H1 (cell line): ENCODE results near the gene TPPP2. TPM values are rescaled to one million over a fixed set of nuclear protein-coding genes. Genes with fewer than 3 reads are reported as not detected.

Source experiments
- CTCF ChIA-PET: fragments of 300-600 bp; sonication (Branson Sonifier 250); formaldehyde crosslinking; loops from one replicate; lab custom pipeline; 2021; ENCODE audit not compliant: partially characterized antibody; lab: Charles Lee
- POLR2A ChIA-PET: fragments of 300-600 bp; sonication (Branson Sonifier 250); formaldehyde crosslinking; loops from one replicate; lab custom pipeline; 2021; ENCODE audit warnings: inconsistent platforms; ENCODE audit not compliant: partially characterized antibody; lab: Charles Lee
- DNase-seq, 2 experiments: peaks; one replicate each; pipeline versions ENCODE4 v3.0.0 to v3.0.0-alpha.2; 2010 to 2022; ENCODE audit warnings: low spot score in 2 of 2, low read depth in 1 of 2, mixed read lengths in 1 of 2
- FAIRE-seq: peaks from 2 replicates; lab custom pipeline; 2011; peaks lifted over from hg19 to GRCh38; lab: Jason Lieb, UNC
- H2AFZ ChIP-seq: 2 replicates; pipeline ENCODE4 v1.8.1; 2012; ENCODE audit warnings: low read length, inconsistent platforms
- H2AK5ac ChIP-seq: 2 replicates; pipeline ENCODE4 v1.6.1; 2013; ENCODE audit warnings: low read depth, low read length
- H2BK120ac ChIP-seq: replicated peaks from 2 replicates; pipeline ENCODE3; 2013; ENCODE audit warnings: low read depth, low read length, inconsistent platforms
- H2BK12ac ChIP-seq: 2 replicates; pipeline ENCODE4 v1.6.1; 2013; ENCODE audit warnings: low read depth, low read length
- H2BK15ac ChIP-seq: 2 replicates; pipeline ENCODE4 v1.6.1; 2013; ENCODE audit warnings: low read length
- H2BK20ac ChIP-seq: 2 replicates; pipeline ENCODE4 v1.6.1; 2013; ENCODE audit warnings: low read length
- H2BK5ac ChIP-seq: 2 replicates; pipeline ENCODE4 v1.6.1; 2013; ENCODE audit warnings: low read depth, low read length
- H3K14ac ChIP-seq: 2 replicates; pipeline ENCODE4 v1.6.1; 2013; ENCODE audit warnings: inconsistent platforms; ENCODE audit not compliant: insufficient read length
- H3K18ac ChIP-seq: 2 replicates; pipeline ENCODE4 v1.6.1; 2013; ENCODE audit warnings: low read length; ENCODE audit errors: extremely low read depth
- H3K23ac ChIP-seq: 2 replicates; pipeline ENCODE4 v1.6.1; 2013; ENCODE audit warnings: inconsistent platforms; ENCODE audit not compliant: insufficient read length
- H3K23me2 ChIP-seq: 2 replicates; pipeline ENCODE4 v1.6.1; 2013; ENCODE audit warnings: low read depth, low read length
- H3K27ac ChIP-seq: 2 replicates; pipeline ENCODE4 v1.6.1; 2011; ENCODE audit warnings: low read depth, low read length, inconsistent platforms
- H3K27me3 ChIP-seq, 4 experiments: replicated peaks in 1 of 4; 1 replicate in 1 of 4; 2 replicates in 3 of 4; pipeline versions ENCODE4 v1.6.1 to v1.8.1; 2011 to 2013; ENCODE audit warnings: low read length in 3 of 4, mild to moderate bottlenecking in 3 of 4, inconsistent platforms in 2 of 4, mixed read lengths in 2 of 4, moderate library complexity in 1 of 4; ENCODE audit not compliant: control insufficient read depth in 3 of 4, insufficient read depth in 3 of 4; ENCODE audit errors: extremely low read depth in 1 of 4
- H3K36me3 ChIP-seq, 4 experiments: 2 replicates each; pipeline versions ENCODE4 v1.6.1 to v1.8.1; 2011 to 2013; ENCODE audit warnings: mild to moderate bottlenecking in 4 of 4, low read length in 3 of 4, moderate library complexity in 2 of 4, control low read depth in 1 of 4, inconsistent platforms in 1 of 4; ENCODE audit not compliant: insufficient read depth in 4 of 4, control insufficient read depth in 2 of 4
- H3K4ac ChIP-seq: replicated peaks from 2 replicates; pipeline ENCODE3; 2013; ENCODE audit warnings: low read length, low read depth, mixed read lengths, inconsistent platforms; ENCODE audit not compliant: insufficient read length
- H3K4me1 ChIP-seq, 4 experiments: replicated peaks in 1 of 4; 1 replicate in 1 of 4; 2 replicates in 3 of 4; pipeline versions ENCODE4 v1.6.1 to v1.8.1; 2011 to 2013; ENCODE audit warnings: low read length in 3 of 4, inconsistent platforms in 2 of 4, mixed read lengths in 1 of 4; ENCODE audit not compliant: insufficient read depth in 4 of 4, control insufficient read depth in 3 of 4
- H3K4me2 ChIP-seq, 2 experiments: 2 replicates each; pipeline versions ENCODE4 v1.6.1 to v1.8.1; 2011 to 2013; ENCODE audit warnings: low read depth in 2 of 2, low read length in 2 of 2, control low read depth in 1 of 2, inconsistent platforms in 1 of 2, mild to moderate bottlenecking in 1 of 2; ENCODE audit not compliant: insufficient read depth in 1 of 2
- H3K4me3 ChIP-seq, 4 experiments: fragments of 200-600, 300-600 bp in 1 of 4; sonication (generic), shearing (Covaris generic), sonication (Bioruptor Twin) in 1 of 4; 2 replicates each; pipeline versions ENCODE4 v1.5.1 to v1.8.1; 2011 to 2016; ENCODE audit warnings: low read length in 4 of 4, low read depth in 3 of 4, control low read depth in 2 of 4, inconsistent platforms in 2 of 4, mild to moderate bottlenecking in 2 of 4, mixed read lengths in 1 of 4, moderate library complexity in 1 of 4; ENCODE audit not compliant: insufficient read depth in 2 of 4; ENCODE audit errors: extremely low read depth in 1 of 4
- H3K56ac ChIP-seq: replicated peaks from 2 replicates; pipeline ENCODE3; 2013; ENCODE audit warnings: low read depth, mild to moderate bottlenecking, mixed read lengths, low read length, inconsistent platforms; ENCODE audit not compliant: insufficient read length
- H3K79me1 ChIP-seq: 2 replicates; pipeline ENCODE4 v1.6.1; 2013; ENCODE audit warnings: low read depth, low read length, control low read depth
- H3K79me2 ChIP-seq, 2 experiments: 2 replicates each; pipeline versions ENCODE4 v1.6.1 to v1.8.1; 2012 to 2013; ENCODE audit warnings: low read length in 2 of 2, mild to moderate bottlenecking in 2 of 2, inconsistent platforms in 1 of 2; ENCODE audit not compliant: insufficient read depth in 2 of 2, control insufficient read depth in 1 of 2
- H3K9ac ChIP-seq, 4 experiments: replicated peaks in 1 of 4; 1 replicate in 1 of 4; 2 replicates in 3 of 4; pipeline versions ENCODE4 v1.6.1 to v1.8.1; 2011 to 2013; ENCODE audit warnings: low read depth in 3 of 4, low read length in 3 of 4, control low read depth in 2 of 4, mild to moderate bottlenecking in 2 of 4, moderate library complexity in 2 of 4, inconsistent platforms in 1 of 4; ENCODE audit errors: extremely low read depth in 1 of 4
- H3K9me3 ChIP-seq, 2 experiments: 2 replicates each; pipeline versions ENCODE4 v1.6.1 to v1.8.1; 2012 to 2013; ENCODE audit warnings: mild to moderate bottlenecking in 2 of 2, moderate library complexity in 2 of 2, control low read depth in 1 of 2, inconsistent platforms in 1 of 2, low read depth in 1 of 2, low read length in 1 of 2, mixed read lengths in 1 of 2; ENCODE audit not compliant: insufficient read depth in 2 of 2
- H4K20me1 ChIP-seq, 2 experiments: replicated peaks in 1 of 2; 2 replicates each; pipeline versions ENCODE3 to v1.8.1; 2011 to 2013; ENCODE audit warnings: inconsistent platforms in 2 of 2, low read length in 2 of 2, mild to moderate bottlenecking in 1 of 2; ENCODE audit not compliant: insufficient read depth in 2 of 2, control insufficient read depth in 1 of 2
- H4K5ac ChIP-seq: 2 replicates; pipeline ENCODE4 v1.6.1; 2013; ENCODE audit warnings: low read length, low read depth, mixed read lengths, inconsistent platforms; ENCODE audit not compliant: insufficient read length
- H4K8ac ChIP-seq: 2 replicates; pipeline ENCODE4 v1.8.0; 2013; ENCODE audit warnings: mild to moderate bottlenecking, moderate library complexity, low read length, inconsistent platforms; ENCODE audit not compliant: insufficient read depth; ENCODE audit errors: extremely low read depth
- H4K91ac ChIP-seq: replicated peaks from 2 replicates; pipeline ENCODE3; 2013; ENCODE audit warnings: low read length, mixed read lengths, inconsistent platforms; ENCODE audit not compliant: insufficient read length
- ATF2 ChIP-seq: IDR thresholded peaks from 2 replicates; pipeline ENCODE4 v1.6.1; 2012; ENCODE audit warnings: low read length, inconsistent platforms
- CBX8 ChIP-seq: fragments of 300-800, 300-1000 bp; sonication (generic); IDR thresholded peaks from 2 replicates; pipeline ENCODE4 v1.7.1; 2016; ENCODE audit warnings: low read depth, low read length, borderline replicate concordance
- E2F6 ChIP-seq: IDR thresholded peaks from 2 replicates; pipeline ENCODE4 v1.6.1; 2012; ENCODE audit warnings: inconsistent platforms
- JUND ChIP-seq: IDR thresholded peaks from 2 replicates; pipeline ENCODE4 v1.6.1; 2011; ENCODE audit warnings: mild to moderate bottlenecking, improper control_type of control experiment, low read length
- KDM5A ChIP-seq: fragments of 200-600 bp; IDR thresholded peaks from 2 replicates; pipeline ENCODE4 v1.7.1; 2012; ENCODE audit warnings: mild to moderate bottlenecking, low read length, inconsistent platforms, mixed read lengths
- NRF1 ChIP-seq: IDR thresholded peaks from 2 replicates; pipeline ENCODE4 v1.6.1; 2011; ENCODE audit warnings: mild to moderate bottlenecking, low read depth, low read length, improper control_type of control experiment
- POU5F1 ChIP-seq: IDR thresholded peaks from 2 replicates; pipeline ENCODE4 v1.6.1; 2011; ENCODE audit warnings: low read depth, mild to moderate bottlenecking, low read length, moderate library complexity
- SRF ChIP-seq: IDR thresholded peaks from 2 replicates; pipeline ENCODE4 v1.6.1; 2011; ENCODE audit warnings: mild to moderate bottlenecking, low read depth, low read length, moderate library complexity
- TAF1 ChIP-seq: IDR thresholded peaks from 2 replicates; pipeline ENCODE4 v1.6.1; 2011; ENCODE audit warnings: mild to moderate bottlenecking, low read depth, low read length
- TEAD4 ChIP-seq: IDR thresholded peaks from 2 replicates; pipeline ENCODE4 v1.6.1; 2012; ENCODE audit warnings: low read depth, low read length, inconsistent platforms, mixed read lengths
- WGBS, 2 experiments: shearing (Covaris generic) in 1 of 2; methylation state at CpG; one replicate each; pipeline versions ENCODE4 v1.1.6 to v1.1.7; 2013 to 2015; ENCODE audit warnings: low lambda C conversion rate in 2 of 2, mixed read lengths in 2 of 2, inconsistent platforms in 1 of 2, low coverage in 1 of 2, missing lambda C conversion rate in 1 of 2; ENCODE audit not compliant: insufficient replicate concordance in 2 of 2, insufficient coverage in 1 of 2, insufficient read length in 1 of 2; ENCODE audit errors: extremely low coverage in 1 of 2, missing lambda C conversion rate in 1 of 2; 5-methylcytosine and 5-hydroxymethylcytosine counted together
- polyA plus RNA-seq, 7 experiments: library from polyadenylated mRNA; depleted of rRNA in 3 of 7; stranded (reverse) in 5 of 7; unstranded in 2 of 7; fragments of >200 nt in 5 of 7; fragments of 200-250 nt in 2 of 7; gene quantifications; 1 replicate in 5 of 7; 2 replicates in 1 of 7; 4 replicates in 1 of 7; pipeline versions ENCODE4 v1.2.1 to v1.2.3, GENCODE V29; 2011 to 2013; ENCODE audit warnings: missing spikeins in 2 of 7, mixed read lengths in 2 of 7
- total RNA-seq: library from RNA; stranded (reverse); fragmentation: NEBNext Ultra II Directional; extraction: Animal tissue kit (Norgen Biotek cat#: 25700); gene quantifications from 2 replicates; pipeline ENCODE4 v1.2.1, GENCODE V29; 2021

The TPPP2 gene
- total and polyA plus RNA-seq, 2 of the 8 experiments (the other 6 are each of a cell fraction or from before 2014, with no cell fraction given) = not detected

- no peak within 1 kb of the TSS for H3K18ac ChIP-seq
- no peak within 1 kb of the TSS for H3K23ac ChIP-seq
- H3K36me3 ChIP-seq = no peaks in the 10 kb centered on the region
- H3K9me3 ChIP-seq = no peaks in the 10 kb centered on the region
- no peaks in the 10 kb centered on the region for H3K79me2 ChIP-seq
- H3K4me2 ChIP-seq = no peak within 1 kb of the TSS
- H2BK15ac ChIP-seq = no peak within 1 kb of the TSS
- no peak within 1 kb of the TSS for H2BK5ac ChIP-seq
- no peak within 1 kb of the TSS for H3K14ac ChIP-seq
- H3K4ac ChIP-seq = no peak within 1 kb of the TSS
- H2AK5ac ChIP-seq = no peak within 1 kb of the TSS; the same call in 1 of the 2 replicates
- no peak within 1 kb of the TSS for H4K5ac ChIP-seq
- peaks cover 8 to 11% (median 10%) of the 10 kb centered on the region in 4 experiments; a peak in 6 of 7 replicates for H3K4me1 ChIP-seq
- ChIA-PET POLR2A (interaction anchor here (4.4 kb wide), 1 partner anchor 26 kb away, joined by 36 read pairs; no protein-coding TSS in a partner anchor), CTCF (interaction anchor here (0.6 to 7.2 kb wide), 6 partner anchors 25 to 1901 kb away, joined by 3 to 371 read pairs (median 3); partner anchors contain the start of gene NDRG2)
- no peak within 1 kb of the TSS for H2AFZ ChIP-seq
- H3K56ac ChIP-seq = no peak within 1 kb of the TSS
- H3K79me1 ChIP-seq = no peaks in the 10 kb centered on the region
- DNase-seq (no peak), FAIRE-seq (no peak)
- H4K20me1 ChIP-seq = no peaks in the 10 kb centered on the region
- peaks cover 0 to 3% (median 0%) of the 10 kb centered on the region in 4 experiments; a peak in 1 of 7 replicates for H3K27me3 ChIP-seq
- H3K9ac ChIP-seq = no peak within 1 kb of the TSS
- no peak within 1 kb of the TSS for H3K27ac ChIP-seq
- H3K4me3 ChIP-seq = no peak within 1 kb of the TSS
- H4K91ac ChIP-seq = no peak within 1 kb of the TSS
- WGBS, 2 experiments = 80% methylated on average over 11 of the region's 11 CpGs; no CpG with 5 or more reads in 1 of the 2 experiments
- peak within 1 kb of the TSS; percentile 40 for H2BK12ac ChIP-seq
- H2BK120ac ChIP-seq = no peak within 1 kb of the TSS
- no peak within 1 kb of the TSS for H2BK20ac ChIP-seq
- H4K8ac ChIP-seq = no peak within 1 kb of the TSS
- H3K23me2 ChIP-seq = peaks cover 2% of the 10 kb centered on the region; the same call in 1 of the 2 replicates
- TF ChIP-seq E2F6 (no peak), CBX8 (no peak), SRF (no peak), JUND (no peak), POU5F1 (no peak), NRF1 (no peak), TEAD4 (no peak), TAF1 (no peak), KDM5A (no peak), ATF2 (no peak)
These were observed 11.8 kb downstream of the TPPP2 start, which contains the start of gene RNASE7 for GRCh38 chr14:21041676-21042433. RNASE7 (plus strand) TSS chr14:21042362; CDS start chr14:21042993, 631 bp downstream.
